Adrenal gland (tissue), 12 donors: ENCODE measurements around the gene GPC5. TPM values are rescaled to one million over a fixed set of nuclear protein-coding genes. Genes with fewer than 3 reads are reported as not detected.

Experiments used
- DNase-seq, 7 donors: peaks; one replicate each; pipeline ENCODE4 v3.0.0-alpha.2; 2019 to 2020
- H3K27ac ChIP-seq, 5 donors: fragments of 200-600 bp; sonication (generic) in 4 of 5; 1 replicate in 3 of 5; 2 replicates in 2 of 5; pipeline versions ENCODE4 v1.5.1 to v1.8.0; 2016 to 2020; ENCODE audit warnings: mild to moderate bottlenecking in 1 of 5
- H3K27me3 ChIP-seq: fragments of 200-600 bp; 2 replicates; pipeline ENCODE4 v1.8.0; 2021
- H3K36me3 ChIP-seq, 2 donors: fragments of 200-600 bp; replicated peaks in 1 of 2; 1 replicate in 1 of 2; 2 replicates in 1 of 2; pipeline versions ENCODE4 v1.5.1 to v1.8.0; 2018 to 2022
- H3K4me1 ChIP-seq, 2 donors: fragments of 200-600 bp; replicated peaks in 1 of 2; 1 replicate in 1 of 2; 2 replicates in 1 of 2; pipeline versions ENCODE4 v1.5.1 to v1.8.0; 2018 to 2021
- H3K4me3 ChIP-seq, 4 donors: fragments of 200-600 bp; sonication (generic) in 3 of 4; one replicate each; pipeline ENCODE4 v1.5.1; 2016 to 2018
- H3K9me3 ChIP-seq, 3 donors: fragments of 200-600 bp; sonication (generic) in 1 of 3; replicated peaks in 1 of 3; 1 replicate in 2 of 3; 2 replicates in 1 of 3; pipeline versions ENCODE4 v1.5.1 to v1.8.0; 2016 to 2021
- CTCF ChIP-seq, 6 experiments: fragments of 450-650 bp in 4 of 6; fragments of 200-600 bp in 2 of 6; sonication (generic) in 1 of 6; IDR thresholded peaks; 1 replicate in 5 of 6; 2 replicates in 1 of 6; pipeline versions ENCODE4 v1.5.1 to v1.8.0; 2016 to 2021; ENCODE audit warnings: antibody characterized with exemption in 6 of 6, mild to moderate bottlenecking in 2 of 6, moderate library complexity in 1 of 6
- POLR2A ChIP-seq, 2 donors: fragments of 450-650 bp; IDR thresholded peaks; one replicate each; pipeline ENCODE4 v1.6.1; 2017; ENCODE audit warnings: antibody characterized with exemption in 2 of 2, mild to moderate bottlenecking in 2 of 2, moderate library complexity in 1 of 2
- WGBS, 4 donors: extraction: QIAGEN DNeasy Blood & Tissue Kit in 2 of 4; methylation state at CpG; one replicate each; pipeline versions ENCODE4 v1.1.5 to v1.1.7; 2013 to 2017; 5-methylcytosine and 5-hydroxymethylcytosine counted together
- intact Hi-C, 2 donors: fragments of 100-400 bp; cut with DNase I; formaldehyde crosslinking; loops; one replicate each; pipeline versions ENCODE4 v1.14.1 to v1.15.0; 2022 to 2023
- polyA plus RNA-seq, 3 donors: library from polyadenylated mRNA; stranded (reverse); fragments of 200-250 nt in 2 of 3; fragments of 350-450 nt in 1 of 3; fragmentation: Illumina TruSeq in 1 of 3; extraction: RNeasy Lipid Tissue Mini Kit (QIAGEN cat#74804) in 1 of 3; gene quantifications; one replicate each; pipeline ENCODE4 v1.2.3, GENCODE V29; 2013 to 2014
- total RNA-seq, 9 donors: library from RNA; depleted of rRNA in 4 of 9; stranded (reverse); fragments of >200 nt in 4 of 9; fragments of 120-200 nt in 1 of 9; fragmentation: NEBNext Ultra II Directional in 1 of 9; extraction: Animal tissue kit (Norgen Biotek cat#: 25700) in 1 of 9; gene quantifications; one replicate each; pipeline versions ENCODE4 v1.1.0 to v1.2.4, GENCODE V29; 2013 to 2023
- donor health status: healthy with polysubstance abuse.
- donor health status: Bipolar disorder and iron deficiency.
- donor health status: DM: yes; HTN: yes; CAD: no.
- donor health status: DM: no; HTN: no; CAD: no.
- donor health status: DM: no; HTN: no; CAD: no.
- donor health status: DM: yes; HTN: yes; CAD: no.

GPC5 gene
- total and polyA plus RNA-seq, 12 donors, result 0.24 to 7.7 (median 2.1) TPM; not detected in 4

DNA sequence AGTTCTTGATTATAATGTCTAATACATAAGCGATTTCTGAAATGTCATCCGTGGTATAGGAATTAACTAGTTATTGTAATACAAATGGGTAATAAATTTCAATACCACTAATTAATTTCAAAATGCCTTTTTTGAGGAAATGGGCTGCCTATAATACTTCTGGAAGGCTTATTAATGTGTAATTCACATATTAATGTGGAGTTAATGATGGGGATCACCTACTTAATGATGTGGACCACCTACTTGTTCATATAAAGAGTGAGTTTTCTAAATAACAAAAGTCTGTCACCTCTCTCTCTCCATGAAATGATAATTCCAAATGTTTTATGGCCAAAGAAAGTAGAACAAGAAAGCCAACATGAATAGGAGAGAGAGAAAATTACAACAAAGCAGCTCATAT is 914.4 kb downstream of the GPC5 start:
- Histone ChIP-seq H3K27ac (no peak overlapping the region), H3K4me3 (no peak overlapping the region), H3K36me3 (no peaks in the 10 kb centered on the region), H3K4me1 (no peaks in the 10 kb centered on the region), H3K27me3 (no peaks in the 10 kb centered on the region), H3K9me3 (no peaks in the 10 kb centered on the region)
- TF ChIP-seq CTCF (IDR thresholded peaks at IDR 0.05) (no peak), POLR2A (IDR thresholded peaks at IDR 0.05) (no peak)
- WGBS, 4 donors, result 90 to 94% (median 92%) methylated on average over 2 of the region's 2 CpGs
- no peak for DNase-seq
- intact Hi-C loops, result no loop called here

- WGBS, 4 donors, result 60 to 76% (median 66%) methylated on average over 2 of the region's 2 CpGs
- no peak overlapping the region for H3K4me3 ChIP-seq
- intact Hi-C loops, result no loop called here
- no peaks in the 10 kb centered on the region for H3K27me3 ChIP-seq
- H3K27ac ChIP-seq, result no peak overlapping the region
- H3K36me3 ChIP-seq, result no peaks in the 10 kb centered on the region
- H3K4me1 ChIP-seq, result no peaks in the 10 kb centered on the region
- no peaks in the 10 kb centered on the region for H3K9me3 ChIP-seq
- TF ChIP-seq CTCF (IDR thresholded peaks at IDR 0.05), result no peak
- TF ChIP-seq POLR2A (IDR thresholded peaks at IDR 0.05), result no peak
- DNase-seq, result no peak
Observed at GRCh38 chr13:92313382-92313781, 915.0 kb downstream of the GPC5 start.

DNA sequence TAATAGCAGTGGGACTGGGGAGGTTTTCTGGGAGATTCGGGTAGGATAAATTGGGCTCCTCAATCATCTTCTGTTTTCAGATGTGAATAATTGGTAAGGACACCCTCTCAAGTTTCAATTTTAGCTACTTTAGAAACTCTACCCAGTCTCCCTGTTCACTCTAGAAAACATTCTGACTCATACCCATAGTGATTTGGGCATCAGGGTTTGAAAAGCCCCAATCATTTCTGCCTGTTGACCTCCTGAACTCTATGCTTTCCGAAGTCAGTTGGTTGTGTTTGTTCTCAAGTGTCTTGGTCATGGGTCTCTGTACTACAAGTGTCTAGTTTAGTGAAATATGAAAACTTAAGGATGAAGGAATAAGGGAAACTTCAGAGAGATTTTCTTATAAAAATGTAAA is 916.8 kb downstream of the GPC5 start:
- WGBS, 4 donors, result 67 to 86% (median 77%) methylated on average over 2 of the region's 2 CpGs
- intact Hi-C loops, result no loop called here

GRCh38 chr13:92316030-92316429 is 917.6 kb downstream of the GPC5 start:
- intact Hi-C loops, result no loop called here
- DNase-seq, result no peak
- no peaks in the 10 kb centered on the region for H3K27me3 ChIP-seq
- no peaks in the 10 kb centered on the region for H3K36me3 ChIP-seq
- TF ChIP-seq POLR2A (IDR thresholded peaks at IDR 0.05) (no peak), CTCF (IDR thresholded peaks at IDR 0.05) (no peak)
- H3K4me3 ChIP-seq, result no peak overlapping the region
- no peaks in the 10 kb centered on the region for H3K4me1 ChIP-seq
- 84 to 95% (median 88%) methylated on average over 2 of the region's 2 CpGs for WGBS, 4 donors
- no peak overlapping the region for H3K27ac ChIP-seq
- H3K9me3 ChIP-seq, result peaks cover 0 to 7% (median 0%) of the 10 kb centered on the region in 3 donors

More for the DNA sequence above, 916.8 kb downstream of the GPC5 start:
- H3K27me3 ChIP-seq, result no peaks in the 10 kb centered on the region
- H3K4me1 ChIP-seq, result no peaks in the 10 kb centered on the region
- no peak overlapping the region for H3K4me3 ChIP-seq
- no peak overlapping the region for H3K27ac ChIP-seq
- DNase-seq, result no peak
- H3K9me3 ChIP-seq, result peaks cover 0 to 7% (median 0%) of the 10 kb centered on the region in 3 donors
- TF ChIP-seq CTCF (IDR thresholded peaks at IDR 0.05) (no peak), POLR2A (IDR thresholded peaks at IDR 0.05) (no peak)
- no peaks in the 10 kb centered on the region for H3K36me3 ChIP-seq
